ENCODE results near the gene TSSK6.

The TSSK6 gene

GRCh38 chr19:19520989-19521388, 5.6 kb upstream of the TSSK6 start:
- DNase-seq (ENCODE audit: low read depth): no peak
- no peak overlapping the region for H3K4me3 ChIP-seq (ENCODE audit: low read depth, low read length)
- TF ChIP-seq CTCF (IDR thresholded peaks at IDR 0.05; ENCODE audit: low read depth, low read length, missing control alignments): no peak
- in situ Hi-C loops (cut with HindIII; ENCODE audit: low sequenced_read_pairs): no loop called here

- TF ChIP-seq CTCF (IDR thresholded peaks at IDR 0.05; ENCODE audit: low read depth, low read length, missing control alignments): no peak
- H3K4me3 ChIP-seq (ENCODE audit: low read depth, low read length): peak overlapping the region; percentile 79
- in situ Hi-C loops (cut with HindIII; ENCODE audit: low sequenced_read_pairs): no loop called here
- DNase-seq (ENCODE audit: low read depth): no peak
These were observed 1.9 kb upstream of the TSSK6 start for GRCh38 chr19:19517235-19517619.

GRCh38 chr19:19515642-19516519, 533 bp upstream of the TSSK6 start, which contains the start of gene NDUFA13:
Gene NDUFA13, plus strand, starts transcription at chr19:19516225. Its CDS starts 14 bp downstream, at chr19:19516239.
- in situ Hi-C loops (cut with HindIII; ENCODE audit: low sequenced_read_pairs): no loop called here
- peak within 1 kb of the TSS; percentile 79 for H3K4me3 ChIP-seq (ENCODE audit: low read depth, low read length)
- peak; percentile 81 for DNase-seq (ENCODE audit: low read depth)
- peak; percentile 16 for TF ChIP-seq CTCF (IDR thresholded peaks at IDR 0.05; ENCODE audit: low read depth, low read length, missing control alignments)

GRCh38 chr19:19514215-19514657, 1.1 kb downstream of the TSSK6 start:
- DNase-seq (ENCODE audit: low read depth): no peak
- in situ Hi-C loops (cut with HindIII; ENCODE audit: low sequenced_read_pairs): no loop called here
- TF ChIP-seq CTCF (IDR thresholded peaks at IDR 0.05; ENCODE audit: low read depth, low read length, missing control alignments): no peak
- no peak overlapping the region for H3K4me3 ChIP-seq (ENCODE audit: low read depth, low read length)

GRCh38 chr19:19513682-19514081, 1.7 kb downstream of the TSSK6 start:
- no peak for DNase-seq (ENCODE audit: low read depth)
- no peak for TF ChIP-seq CTCF (IDR thresholded peaks at IDR 0.05; ENCODE audit: low read depth, low read length, missing control alignments)
- in situ Hi-C loops (cut with HindIII; ENCODE audit: low sequenced_read_pairs): no loop called here
- no peak overlapping the region for H3K4me3 ChIP-seq (ENCODE audit: low read depth, low read length)

- in situ Hi-C loops (cut with HindIII; ENCODE audit: low sequenced_read_pairs): no loop called here
- TF ChIP-seq CTCF (IDR thresholded peaks at IDR 0.05; ENCODE audit: low read depth, low read length, missing control alignments): no peak
- no peak for DNase-seq (ENCODE audit: low read depth)
- no peak overlapping the region for H3K4me3 ChIP-seq (ENCODE audit: low read depth, low read length)
These were observed 4.9 kb downstream of the TSSK6 start for GRCh38 chr19:19510432-19510831.

Data from astrocyte of the cerebellum (primary cell).